Astrocyte (in vitro differentiated cells and primary cell): Measurements from ENCODE around the gene MLN. TPM values are rescaled to one million over a fixed set of nuclear protein-coding genes. Genes with fewer than 3 reads are reported as not detected.

Source experiments
- DNase-seq: peaks from one replicate; pipeline ENCODE4 v3.0.0-alpha.2; 2010; ENCODE audit warnings: low read depth
- FAIRE-seq: peaks from 2 replicates; lab custom pipeline; 2011; peaks lifted over from hg19 to GRCh38; lab: Jason Lieb, UNC
- H2AFZ ChIP-seq: 2 replicates; pipeline ENCODE4 v1.6.0; 2012; ENCODE audit warnings: low read depth, low read length, inconsistent platforms
- H3K27ac ChIP-seq: 2 replicates; pipeline ENCODE4 v1.5.1; 2011; ENCODE audit warnings: low read depth, low read length, inconsistent platforms
- H3K27me3 ChIP-seq: 2 replicates; pipeline ENCODE4 v1.6.0; 2011; ENCODE audit warnings: low read length, inconsistent platforms; ENCODE audit not compliant: insufficient read depth
- H3K36me3 ChIP-seq: 2 replicates; pipeline ENCODE4 v1.5.1; 2011; ENCODE audit warnings: low read length, inconsistent platforms; ENCODE audit not compliant: insufficient read depth
- H3K4me1 ChIP-seq: 2 replicates; pipeline ENCODE4 v1.5.1; 2011; ENCODE audit warnings: low read length, inconsistent platforms; ENCODE audit not compliant: insufficient read depth
- H3K4me2 ChIP-seq: 2 replicates; pipeline ENCODE4 v1.6.0; 2012; ENCODE audit warnings: low read length, inconsistent platforms
- H3K4me3 ChIP-seq: 2 replicates; pipeline ENCODE4 v1.5.1; 2011; ENCODE audit warnings: low read depth, mild to moderate bottlenecking, low read length, inconsistent platforms; ENCODE audit not compliant: insufficient read depth
- H3K79me2 ChIP-seq: 2 replicates; pipeline ENCODE4 v1.6.0; 2012; ENCODE audit warnings: mild to moderate bottlenecking, low read length, inconsistent platforms; ENCODE audit not compliant: insufficient read depth
- H3K9ac ChIP-seq: 2 replicates; pipeline ENCODE4 v1.6.0; 2012; ENCODE audit warnings: mild to moderate bottlenecking, low read length, inconsistent platforms
- H3K9me3 ChIP-seq: 2 replicates; pipeline ENCODE4 v1.5.1; 2012; ENCODE audit warnings: low read depth, mild to moderate bottlenecking, low read length, inconsistent platforms; ENCODE audit not compliant: insufficient read depth
- H4K20me1 ChIP-seq: 2 replicates; pipeline ENCODE4 v1.6.0; 2012; ENCODE audit warnings: low read length, inconsistent platforms; ENCODE audit not compliant: insufficient read depth
- H3K27ac Mint-ChIP-seq: one replicate; pipeline ENCODE4 v1.8.0; 2021; ENCODE audit warnings: mild to moderate bottlenecking, mixed read lengths; ENCODE audit not compliant: unreplicated experiment
- H3K27me3 Mint-ChIP-seq: one replicate; pipeline ENCODE4 v1.8.0; 2021; ENCODE audit warnings: low read depth, mixed read lengths; ENCODE audit not compliant: unreplicated experiment
- H3K36me3 Mint-ChIP-seq: one replicate; pipeline ENCODE4 v1.8.0; 2021; ENCODE audit warnings: low read depth, mixed read lengths; ENCODE audit not compliant: unreplicated experiment
- H3K4me1 Mint-ChIP-seq: one replicate; pipeline ENCODE4 v1.8.0; 2021; ENCODE audit warnings: low read depth, mixed read lengths; ENCODE audit not compliant: unreplicated experiment
- H3K4me3 Mint-ChIP-seq: one replicate; pipeline ENCODE4 v1.8.0; 2021; ENCODE audit warnings: mild to moderate bottlenecking, moderate library complexity, mixed read lengths; ENCODE audit not compliant: unreplicated experiment
- H3K9me3 Mint-ChIP-seq: one replicate; pipeline ENCODE4 v1.8.0; 2021; ENCODE audit warnings: mild to moderate bottlenecking, mixed read lengths; ENCODE audit not compliant: unreplicated experiment
- EZH2 ChIP-seq: IDR thresholded peaks from 2 replicates; pipeline ENCODE4 v1.6.1; 2012; ENCODE audit warnings: mild to moderate bottlenecking, low read length, inconsistent platforms; ENCODE audit not compliant: insufficient read depth
- total RNA-seq: library from RNA; stranded (reverse); gene quantifications from 2 replicates; pipeline ENCODE4 v1.2.1, GENCODE V29; 2021
- TF ChIP-seq, protein P1 (sequence below): IDR thresholded peaks from 2 replicates; pipeline ENCODE4 v1.5.1; 2011; ENCODE audit warnings: low read depth, mild to moderate bottlenecking, inconsistent platforms, low read length, moderate library complexity; ENCODE audit not compliant: insufficient read depth

Gene MLN
- total RNA-seq, 1 donor from 2014 or later = not detected

DNA sequence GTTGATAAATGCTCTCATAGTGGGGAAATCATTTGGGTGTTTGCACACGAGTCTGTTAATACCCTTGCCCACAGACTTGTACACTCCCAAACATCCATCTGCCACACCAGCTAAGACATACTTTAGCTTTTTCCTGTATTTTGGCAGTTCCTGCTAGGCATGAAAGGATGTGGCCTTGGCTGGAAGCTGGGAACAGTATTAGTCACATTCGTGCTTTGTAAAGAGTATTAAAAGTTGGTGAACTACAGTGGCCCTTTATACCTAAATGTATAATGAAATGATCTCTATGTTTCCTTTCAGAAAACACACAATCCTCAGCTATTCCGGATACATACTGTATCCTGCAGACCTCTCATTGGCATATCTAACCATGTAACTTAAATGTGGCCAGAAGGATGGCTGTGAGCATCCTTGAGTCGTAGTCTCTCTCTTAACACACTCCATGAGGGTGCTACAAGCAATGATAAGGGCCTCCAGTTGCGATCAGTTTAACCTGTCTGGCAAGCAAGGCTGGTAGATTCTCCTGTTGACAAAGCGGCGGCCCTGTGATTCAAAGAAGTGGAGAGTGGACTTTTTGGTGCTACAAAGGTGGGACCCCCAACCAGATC, 16.4 kb downstream of the MLN start:
- H3K9ac ChIP-seq = peak overlapping the region; percentile 94
- TF ChIP-seq, protein P1, sequence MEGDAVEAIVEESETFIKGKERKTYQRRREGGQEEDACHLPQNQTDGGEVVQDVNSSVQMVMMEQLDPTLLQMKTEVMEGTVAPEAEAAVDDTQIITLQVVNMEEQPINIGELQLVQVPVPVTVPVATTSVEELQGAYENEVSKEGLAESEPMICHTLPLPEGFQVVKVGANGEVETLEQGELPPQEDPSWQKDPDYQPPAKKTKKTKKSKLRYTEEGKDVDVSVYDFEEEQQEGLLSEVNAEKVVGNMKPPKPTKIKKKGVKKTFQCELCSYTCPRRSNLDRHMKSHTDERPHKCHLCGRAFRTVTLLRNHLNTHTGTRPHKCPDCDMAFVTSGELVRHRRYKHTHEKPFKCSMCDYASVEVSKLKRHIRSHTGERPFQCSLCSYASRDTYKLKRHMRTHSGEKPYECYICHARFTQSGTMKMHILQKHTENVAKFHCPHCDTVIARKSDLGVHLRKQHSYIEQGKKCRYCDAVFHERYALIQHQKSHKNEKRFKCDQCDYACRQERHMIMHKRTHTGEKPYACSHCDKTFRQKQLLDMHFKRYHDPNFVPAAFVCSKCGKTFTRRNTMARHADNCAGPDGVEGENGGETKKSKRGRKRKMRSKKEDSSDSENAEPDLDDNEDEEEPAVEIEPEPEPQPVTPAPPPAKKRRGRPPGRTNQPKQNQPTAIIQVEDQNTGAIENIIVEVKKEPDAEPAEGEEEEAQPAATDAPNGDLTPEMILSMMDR = no peak
- TF ChIP-seq EZH2 = no peak
- Mint-ChIP-seq H3K4me1 (peaks cover 64% of the 10 kb centered on the region), H3K9me3 (no peaks in the 10 kb centered on the region), H3K27ac (peak overlapping the region; percentile 95), H3K27me3 (no peaks in the 10 kb centered on the region), H3K36me3 (peaks cover 11% of the 10 kb centered on the region), H3K4me3 (peak overlapping the region; percentile 94)
- peak; percentile 54 for DNase-seq
- peaks cover 19% of the 10 kb centered on the region for H3K36me3 ChIP-seq
- H3K9me3 ChIP-seq = no peaks in the 10 kb centered on the region
- peak overlapping the region; percentile 75 for H3K4me3 ChIP-seq
- peak overlapping the region; percentile 91 for H3K4me2 ChIP-seq
- peaks cover 59% of the 10 kb centered on the region for H3K79me2 ChIP-seq
- FAIRE-seq = no peak
- H4K20me1 ChIP-seq = peaks cover 47% of the 10 kb centered on the region
- H3K4me1 ChIP-seq = peaks cover 39% of the 10 kb centered on the region
- no peak overlapping the region for H2AFZ ChIP-seq
- H3K27ac ChIP-seq = peak overlapping the region; percentile 83
- H3K27me3 ChIP-seq = peaks cover 2% of the 10 kb centered on the region

DNA sequence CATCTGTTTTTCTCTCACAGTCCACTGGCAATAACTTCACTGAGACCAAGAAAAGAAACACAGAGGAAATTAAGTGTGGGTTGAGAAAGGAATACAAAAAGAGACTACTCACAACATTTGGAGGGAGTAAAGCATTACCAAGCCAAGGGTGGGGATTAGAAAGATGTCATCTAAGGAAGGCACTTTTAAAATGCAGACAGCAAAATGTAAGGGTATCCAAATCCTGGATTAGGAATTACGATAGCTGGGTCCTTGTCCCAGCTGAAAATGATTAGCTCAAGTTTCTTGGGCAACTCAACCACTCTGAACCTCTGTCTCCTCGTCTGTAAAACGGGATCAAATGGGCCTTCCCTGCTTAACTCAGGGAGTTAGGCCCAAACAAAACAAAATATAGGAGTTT, 17.1 kb downstream of the MLN start:
- Histone ChIP-seq H3K27ac (peak overlapping the region; percentile 83), H2AFZ (no peak overlapping the region), H3K4me2 (peak overlapping the region; percentile 91), H3K27me3 (no peaks in the 10 kb centered on the region), H3K9me3 (no peaks in the 10 kb centered on the region), H3K36me3 (peaks cover 19% of the 10 kb centered on the region), H3K4me1 (peaks cover 46% of the 10 kb centered on the region), H3K9ac (peak overlapping the region; percentile 94), H4K20me1 (peaks cover 49% of the 10 kb centered on the region), H3K79me2 (peaks cover 59% of the 10 kb centered on the region), H3K4me3 (peak overlapping the region; percentile 75)
- no peak for TF ChIP-seq EZH2
- TF ChIP-seq, protein P1 = no peak
- H3K27ac Mint-ChIP-seq = no peak overlapping the region
- peaks cover 71% of the 10 kb centered on the region for H3K4me1 Mint-ChIP-seq
- FAIRE-seq = no peak
- H3K27me3 Mint-ChIP-seq = no peaks in the 10 kb centered on the region
- H3K4me3 Mint-ChIP-seq = peak overlapping the region; percentile 94
- no peak for DNase-seq
- peaks cover 18% of the 10 kb centered on the region for H3K36me3 Mint-ChIP-seq
- no peaks in the 10 kb centered on the region for H3K9me3 Mint-ChIP-seq

DNA sequence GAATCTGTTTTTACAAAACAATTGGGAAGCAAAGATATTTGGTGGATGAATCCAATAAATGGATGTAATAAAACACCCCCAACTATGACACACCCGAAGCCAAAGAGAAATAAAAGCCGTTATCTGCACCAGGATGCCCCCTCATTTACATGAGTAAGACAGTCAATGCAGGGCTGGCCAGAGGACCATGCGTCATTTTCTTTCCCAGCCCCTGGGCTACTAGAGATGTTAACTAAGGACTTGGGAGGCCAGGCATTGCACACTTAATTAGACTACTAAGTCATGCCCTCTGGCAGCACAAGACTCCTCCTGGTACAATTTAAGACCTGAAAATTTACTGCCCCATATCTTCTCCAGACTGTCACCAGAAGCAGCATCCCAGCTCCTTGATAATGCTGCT, 18.0 kb downstream of the MLN start:
- Histone ChIP-seq H3K27ac (peak overlapping the region; percentile 21), H4K20me1 (peaks cover 54% of the 10 kb centered on the region), H3K27me3 (no peaks in the 10 kb centered on the region), H3K9ac (peak overlapping the region; percentile 94), H3K36me3 (peaks cover 19% of the 10 kb centered on the region), H3K4me3 (no peak overlapping the region), H3K9me3 (no peaks in the 10 kb centered on the region), H2AFZ (no peak overlapping the region), H3K4me2 (peak overlapping the region; percentile 91), H3K4me1 (peaks cover 55% of the 10 kb centered on the region), H3K79me2 (peaks cover 59% of the 10 kb centered on the region)
- Mint-ChIP-seq H3K27ac (no peak overlapping the region), H3K9me3 (no peaks in the 10 kb centered on the region), H3K36me3 (peaks cover 22% of the 10 kb centered on the region), H3K4me1 (peaks cover 74% of the 10 kb centered on the region), H3K27me3 (no peaks in the 10 kb centered on the region), H3K4me3 (peak overlapping the region; percentile 71)
- TF ChIP-seq, protein P1 = no peak
- no peak for TF ChIP-seq EZH2
- FAIRE-seq = no peak
- DNase-seq = peak; percentile 80
